Liver (tissue), 9 donors: ENCODE results near the gene GNA14. TPM values are rescaled to one million over a fixed set of nuclear protein-coding genes. Genes with fewer than 3 reads are reported as not detected.
"Not testable (repeated sequence)": the region's sequence is repeated elsewhere in the genome, so short reads cannot be mapped to it uniquely, and the experiment has no call there.

Experiments
- DNase-seq: peaks from one replicate; pipeline ENCODE4 v3.0.0-alpha.2; 2017; ENCODE audit warnings: low spot score
- H3K27ac ChIP-seq, 2 donors: one replicate each; pipeline ENCODE4 v1.7.0; 2013; ENCODE audit warnings: inconsistent platforms in 2 of 2, low read length in 2 of 2, control low read depth in 1 of 2, low read depth in 1 of 2, mild to moderate bottlenecking in 1 of 2
- H3K27me3 ChIP-seq, 4 donors: one replicate each; pipeline versions ENCODE4 v1.6.1 to v1.7.0; 2013; ENCODE audit warnings: low read length in 3 of 4, inconsistent platforms in 1 of 4, mild to moderate bottlenecking in 1 of 4, moderate library complexity in 1 of 4; ENCODE audit not compliant: control insufficient read depth in 4 of 4, insufficient read depth in 4 of 4
- H3K36me3 ChIP-seq, 4 donors: one replicate each; pipeline versions ENCODE4 v1.6.1 to v1.7.0; 2013; ENCODE audit warnings: low read length in 3 of 4, mild to moderate bottlenecking in 3 of 4, low read depth in 1 of 4, moderate library complexity in 1 of 4; ENCODE audit not compliant: control insufficient read depth in 4 of 4, insufficient read depth in 3 of 4
- H3K4me1 ChIP-seq, 4 donors: one replicate each; pipeline versions ENCODE4 v1.6.1 to v1.7.0; 2013; ENCODE audit warnings: low read length in 3 of 4, mild to moderate bottlenecking in 3 of 4, moderate library complexity in 1 of 4; ENCODE audit not compliant: control insufficient read depth in 4 of 4, insufficient read depth in 4 of 4
- H3K4me3 ChIP-seq, 3 donors: one replicate each; pipeline versions ENCODE4 v1.6.1 to v1.7.0; 2013; ENCODE audit warnings: low read length in 3 of 3, control low read depth in 1 of 3, low read depth in 1 of 3, mild to moderate bottlenecking in 1 of 3
- H3K9ac ChIP-seq, 2 donors: one replicate each; pipeline ENCODE4 v1.7.0; 2013; ENCODE audit warnings: low read length in 2 of 2, mild to moderate bottlenecking in 2 of 2, moderate library complexity in 2 of 2, control low read depth in 1 of 2, low read depth in 1 of 2
- H3K9me3 ChIP-seq, 4 donors: one replicate each; pipeline versions ENCODE4 v1.6.1 to v1.7.0; 2013; ENCODE audit warnings: low read length in 3 of 4; ENCODE audit not compliant: control insufficient read depth in 4 of 4
- ATF3 ChIP-seq: IDR thresholded peaks from 2 replicates; pipeline ENCODE4 v1.6.1; 2016; ENCODE audit warnings: antibody characterized with exemption
- EGR1 ChIP-seq, 2 donors: IDR thresholded peaks; 2 replicates each; pipeline ENCODE4 v1.6.1; 2016 to 2018; ENCODE audit warnings: antibody characterized with exemption in 2 of 2, low read depth in 2 of 2
- FOXA1 ChIP-seq: IDR thresholded peaks from 2 replicates; pipeline ENCODE4 v1.6.1; 2016; ENCODE audit warnings: antibody characterized with exemption
- FOXA2 ChIP-seq: IDR thresholded peaks from 2 replicates; pipeline ENCODE4 v1.6.1; 2016; ENCODE audit warnings: antibody characterized with exemption
- HNF4G ChIP-seq: IDR thresholded peaks from 2 replicates; pipeline ENCODE4 v1.6.1; 2016; ENCODE audit warnings: antibody characterized with exemption
- JUND ChIP-seq, 2 donors: IDR thresholded peaks; 2 replicates each; pipeline ENCODE4 v1.6.1; 2016; ENCODE audit warnings: antibody characterized with exemption in 2 of 2
- MAX ChIP-seq: IDR thresholded peaks from 2 replicates; pipeline ENCODE4 v1.6.1; 2016; ENCODE audit warnings: antibody characterized with exemption
- NR2F2 ChIP-seq: IDR thresholded peaks from 2 replicates; pipeline ENCODE4 v1.6.1; 2016; ENCODE audit warnings: antibody characterized with exemption
- RAD21 ChIP-seq, 2 donors: IDR thresholded peaks; 2 replicates each; pipeline ENCODE4 v1.6.1; 2016; ENCODE audit warnings: antibody characterized with exemption in 2 of 2, mild to moderate bottlenecking in 2 of 2
- REST ChIP-seq: IDR thresholded peaks from 2 replicates; pipeline ENCODE4 v1.6.1; 2016; ENCODE audit warnings: antibody characterized with exemption, mild to moderate bottlenecking
- RXRA ChIP-seq, 2 donors: IDR thresholded peaks; 2 replicates each; pipeline ENCODE4 v1.6.1; 2017 to 2018; ENCODE audit warnings: antibody characterized with exemption in 2 of 2, mild to moderate bottlenecking in 1 of 2
- YY1 ChIP-seq: IDR thresholded peaks from 2 replicates; pipeline ENCODE4 v1.6.1; 2016; ENCODE audit warnings: antibody characterized with exemption, mild to moderate bottlenecking
- ZBTB33 ChIP-seq: IDR thresholded peaks from 2 replicates; pipeline ENCODE4 v1.6.1; 2016; ENCODE audit warnings: antibody characterized with exemption
- WGBS: extraction: QIAGEN DNeasy Blood & Tissue Kit; methylation state at CpG from one replicate; pipeline ENCODE4 v1.1.7; 2013; 5-methylcytosine and 5-hydroxymethylcytosine counted together
- polyA plus RNA-seq, 2 donors: library from polyadenylated mRNA; stranded (reverse) in 1 of 2; unstranded in 1 of 2; fragments of 200-250 nt in 1 of 2; fragments of >200 nt in 1 of 2; fragmentation: Nextera tagmentation in 1 of 2; extraction: Ambion mirVana in 1 of 2; gene quantifications; one replicate each; pipeline versions ENCODE4 v1.2.1 to v1.2.3, GENCODE V29; 2013 to 2015
- total RNA-seq, 2 donors: library from RNA; depleted of rRNA; stranded (reverse); fragments of >200 nt; gene quantifications; one replicate each; pipeline ENCODE4 v1.2.3, GENCODE V29; 2014
- donor health status: healthy.
- donor health status: healthy.
- donor health status: healthy.
- donor health status: healthy.
- donor health status: healthy.

Gene GNA14
- total and polyA plus RNA-seq, 4 donors, result 1.1 to 5.4 (median 2.9) TPM

GRCh38 chr9:77418226-77418625, 229.9 kb downstream of the GNA14 start (continued):
- no peak for TF ChIP-seq FOXA1

GRCh38 chr9:77417566-77417965, 230.6 kb downstream of the GNA14 start:
- no peaks in the 10 kb centered on the region for H3K4me1 ChIP-seq
- no peak for TF ChIP-seq HNF4G
- no peak for TF ChIP-seq RXRA (IDR thresholded peaks at IDR 0.05)
- TF ChIP-seq JUND (IDR thresholded peaks at IDR 0.05), result no peak
- no peak for TF ChIP-seq FOXA2
- TF ChIP-seq NR2F2, result no peak
- no peak for TF ChIP-seq REST
- TF ChIP-seq RAD21 (IDR thresholded peaks at IDR 0.05), result no peak
- TF ChIP-seq EGR1 (IDR thresholded peaks at IDR 0.05; ENCODE audit: low read depth in 2 of 2), result no peak
- no peak overlapping the region for H3K27ac ChIP-seq
- DNase-seq, result no peak
- no peak overlapping the region for H3K9ac ChIP-seq
- 83% methylated on average over 5 of the region's 5 CpGs for WGBS
- no peaks in the 10 kb centered on the region for H3K27me3 ChIP-seq
- H3K36me3 ChIP-seq, result peaks cover 0 to under 1% (median 0%) of the 10 kb centered on the region in 4 donors
- H3K9me3 ChIP-seq, result no peaks in the 10 kb centered on the region
- no peak overlapping the region for H3K4me3 ChIP-seq

GRCh38 chr9:77408521-77408920, 239.6 kb downstream of the GNA14 start:
- not testable (repeated sequence) for H3K4me1 ChIP-seq, H3K27ac ChIP-seq, H3K4me3 ChIP-seq, H3K9me3 ChIP-seq, H3K9ac ChIP-seq, DNase-seq, H3K27me3 ChIP-seq
- H3K36me3 ChIP-seq, result peaks cover 2 to 15% (median 3%) of the 10 kb centered on the region in 4 donors
- WGBS, result 91% methylated on average over 9 of the region's 9 CpGs

- no peaks in the 10 kb centered on the region for H3K4me1 ChIP-seq
- H3K9me3 ChIP-seq, result no peaks in the 10 kb centered on the region
- DNase-seq, result no peak
- H3K36me3 ChIP-seq, result peaks cover 2 to 13% (median 3%) of the 10 kb centered on the region in 4 donors
- no peak overlapping the region for H3K27ac ChIP-seq
- TF ChIP-seq JUND (IDR thresholded peaks at IDR 0.05), result no peak
- no peak for TF ChIP-seq HNF4G
- no peak for TF ChIP-seq NR2F2
- TF ChIP-seq ATF3, result no peak
- TF ChIP-seq ZBTB33, result no peak
- no peak for TF ChIP-seq EGR1 (IDR thresholded peaks at IDR 0.05; ENCODE audit: low read depth in 2 of 2)
- no peak for TF ChIP-seq FOXA1
- no peak for TF ChIP-seq MAX
- TF ChIP-seq YY1, result no peak
- no peak for TF ChIP-seq FOXA2
- TF ChIP-seq RXRA (IDR thresholded peaks at IDR 0.05), result no peak
- no peak for TF ChIP-seq REST
- H3K9ac ChIP-seq, result no peak overlapping the region
- WGBS, result 94% methylated on average over 4 of the region's 4 CpGs
- H3K4me3 ChIP-seq, result no peak overlapping the region
- no peaks in the 10 kb centered on the region for H3K27me3 ChIP-seq
These were observed 244.9 kb downstream of the GNA14 start for GRCh38 chr9:77403239-77403638.
